ENCODE data around the gene MAFB.
A peak's percentile ranks its signal among the peaks of the same experiment; 100 is the strongest.
"Not testable (repeated sequence)": the region's sequence is repeated elsewhere in the genome, so short reads cannot be mapped to it uniquely, and the experiment has no call there.

Gene MAFB
- long read RNA-seq, donor 1, transcript MAFB-201 (1 exons, 3,393 nt), result major isoform, 163 of 163 reads
- long read RNA-seq, donor 1, partial matches to known transcripts, result 0 of 163 reads
- long read RNA-seq, donor 1, other reads (novel, unspliced or antisense), result 0 of 163 reads
- long read RNA-seq, donor 2, transcript MAFB-201 (1 exons, 3,393 nt), result major isoform, 97 of 97 reads
- long read RNA-seq, donor 2, partial matches to known transcripts, result 0 of 97 reads
- long read RNA-seq, donor 2, other reads (novel, unspliced or antisense), result 0 of 97 reads
- long read RNA-seq, donor 3, transcript MAFB-201 (1 exons, 3,393 nt), result major isoform, 65 of 65 reads
- long read RNA-seq, donor 3, partial matches to known transcripts, result 0 of 65 reads
- long read RNA-seq, donor 3, other reads (novel, unspliced or antisense), result 0 of 65 reads
- long read RNA-seq, donor 4, transcript MAFB-201 (1 exons, 3,393 nt), result major isoform, 199 of 199 reads
- long read RNA-seq, donor 4, partial matches to known transcripts, result 0 of 199 reads
- long read RNA-seq, donor 4, other reads (novel, unspliced or antisense), result 0 of 199 reads
- long read RNA-seq, donor 5, transcript MAFB-201 (1 exons, 3,393 nt), result major isoform, 127 of 127 reads
- long read RNA-seq, donor 5, partial matches to known transcripts, result 0 of 127 reads
- long read RNA-seq, donor 5, other reads (novel, unspliced or antisense), result 0 of 127 reads
- long read RNA-seq, donor 6, transcript MAFB-201 (1 exons, 3,393 nt), result major isoform, 226 of 226 reads
- long read RNA-seq, donor 6, partial matches to known transcripts, result 0 of 226 reads
- long read RNA-seq, donor 6, other reads (novel, unspliced or antisense), result 0 of 226 reads
- long read RNA-seq, donor 7, transcript MAFB-201 (1 exons, 3,393 nt), result major isoform, 356 of 356 reads
- long read RNA-seq, donor 7, partial matches to known transcripts, result 0 of 356 reads
- long read RNA-seq, donor 7, other reads (novel, unspliced or antisense), result 0 of 356 reads
- long read RNA-seq, donor 8, transcript MAFB-201 (1 exons, 3,393 nt), result major isoform, 127 of 127 reads
- long read RNA-seq, donor 8, partial matches to known transcripts, result 0 of 127 reads
- long read RNA-seq, donor 8, other reads (novel, unspliced or antisense), result 0 of 127 reads

DNA sequence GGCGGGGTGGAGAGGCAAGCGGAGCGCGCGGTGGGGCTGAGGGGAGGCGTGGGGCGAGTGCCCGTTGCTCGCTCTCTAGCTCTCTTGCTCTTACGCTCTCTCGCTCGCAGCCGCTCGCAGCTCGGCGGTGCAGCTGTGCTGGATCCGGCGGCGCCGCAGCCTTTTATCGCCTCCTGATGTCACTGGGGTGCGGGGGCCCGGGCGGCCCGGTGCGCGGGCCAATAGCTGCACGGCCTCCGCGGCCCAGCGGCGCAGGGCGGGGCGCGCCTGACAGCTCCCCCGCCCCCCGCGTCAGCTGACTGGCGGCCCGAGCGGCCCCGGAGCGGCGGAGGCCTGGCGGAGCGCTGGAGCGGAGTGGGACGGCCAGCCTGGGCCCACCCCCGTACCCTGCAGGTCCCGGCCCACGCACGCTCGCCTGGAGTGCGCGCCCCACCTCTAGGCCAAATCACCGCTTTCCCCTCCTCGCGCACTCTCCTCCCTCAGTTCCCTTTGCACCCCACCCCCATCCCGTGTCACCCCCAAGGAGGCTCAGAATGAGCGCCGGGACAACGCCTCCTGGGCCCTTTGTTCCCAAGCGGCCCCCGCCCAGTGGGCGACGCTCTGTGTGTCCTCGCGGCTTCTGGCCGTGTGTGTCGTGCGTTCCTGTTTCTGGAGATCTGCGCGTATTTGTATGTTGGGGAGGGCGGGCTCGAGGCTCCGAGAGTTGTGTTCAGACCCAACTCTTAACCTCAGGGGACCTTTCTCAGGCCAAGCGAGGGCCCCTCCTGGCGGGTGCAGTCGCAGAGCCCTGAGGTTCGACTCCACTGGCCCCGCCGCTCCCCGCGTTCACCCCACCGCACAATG, at the start of gene MAFB:
Gene MAFB (minus strand): TSS at position 137 of the 843 bp plus-strand sequence. CDS start 386 bp downstream, outside the sequence.
- DNase-seq, result peak; percentile 98

DNA sequence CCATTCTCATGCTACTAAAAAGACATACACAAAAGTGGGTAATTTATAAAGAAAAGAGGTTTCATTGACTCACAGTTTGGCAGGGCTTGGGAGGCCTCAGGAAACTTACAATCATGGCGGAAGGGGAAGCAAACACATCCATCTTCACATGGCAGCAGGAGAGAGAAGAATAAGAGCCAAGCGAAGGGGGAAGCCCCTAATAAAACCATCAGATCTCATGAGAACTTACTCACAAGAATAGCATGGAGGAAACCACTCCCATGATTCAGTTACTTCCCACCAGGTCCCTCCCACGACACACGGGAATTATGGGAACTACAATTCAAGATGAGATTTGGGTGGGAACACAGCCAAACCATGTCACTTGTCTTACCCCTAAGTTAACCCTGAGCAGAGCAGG, 47.4 kb upstream of the MAFB start:
- not testable (repeated sequence) for DNase-seq

DNA sequence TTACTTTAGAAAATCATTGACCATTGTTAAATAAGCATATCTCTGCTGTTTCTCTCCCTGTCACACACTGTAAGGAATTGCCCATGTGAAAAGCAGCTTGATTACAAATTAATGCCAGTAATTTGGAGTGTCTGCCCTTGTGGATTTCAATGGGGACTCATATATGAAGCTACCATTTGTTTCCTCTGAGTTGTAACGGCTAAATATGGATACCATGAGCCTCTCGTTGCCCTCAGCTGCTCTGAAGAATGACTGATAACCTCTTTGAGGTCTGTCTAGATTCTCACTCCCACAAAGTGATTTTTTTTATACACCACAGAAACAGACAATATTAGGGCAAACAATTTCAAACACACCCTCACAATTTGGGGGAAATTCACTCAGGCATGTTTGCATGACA, 40.0 kb upstream of the MAFB start:
- DNase-seq, result no peak

DNA sequence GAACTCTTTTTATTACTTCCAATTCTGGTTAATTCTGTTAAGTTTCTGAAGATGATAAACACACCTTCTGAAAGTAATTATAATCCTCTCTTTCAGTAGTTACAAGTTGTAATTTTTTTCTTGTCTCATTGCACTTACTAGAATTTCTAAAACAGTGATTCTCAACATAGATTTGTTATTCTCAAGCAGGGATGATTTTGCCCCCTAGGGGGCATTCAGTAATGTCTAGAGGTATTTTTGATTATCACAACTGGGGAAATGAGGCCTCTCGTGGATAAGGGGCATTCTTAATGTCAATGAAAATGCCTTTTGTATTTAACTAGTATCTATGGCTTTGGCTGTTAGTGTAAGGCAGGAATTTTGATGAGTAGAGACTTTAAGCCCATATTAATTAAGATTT, 39.4 kb upstream of the MAFB start:
- DNase-seq, result no peak

DNA sequence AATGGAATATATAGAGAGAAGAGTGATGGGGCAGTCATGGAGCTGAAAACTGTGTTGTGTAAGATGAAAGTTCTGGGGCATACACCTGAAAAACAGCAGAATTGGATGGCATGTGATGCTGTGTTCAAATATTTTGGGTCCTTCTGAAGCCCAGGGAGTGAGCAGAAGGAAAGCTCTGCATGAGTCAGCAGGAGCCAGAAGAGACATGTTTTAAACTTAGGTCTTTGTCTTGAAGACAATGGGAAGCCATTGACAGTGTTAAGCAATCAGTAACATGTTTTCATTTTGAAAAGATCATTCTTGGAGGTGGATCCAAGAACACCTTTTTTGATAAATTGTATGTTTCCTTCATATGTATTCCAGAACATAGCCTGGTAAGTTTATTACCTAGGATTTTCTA, 38.9 kb upstream of the MAFB start:
- no peak for DNase-seq

DNA sequence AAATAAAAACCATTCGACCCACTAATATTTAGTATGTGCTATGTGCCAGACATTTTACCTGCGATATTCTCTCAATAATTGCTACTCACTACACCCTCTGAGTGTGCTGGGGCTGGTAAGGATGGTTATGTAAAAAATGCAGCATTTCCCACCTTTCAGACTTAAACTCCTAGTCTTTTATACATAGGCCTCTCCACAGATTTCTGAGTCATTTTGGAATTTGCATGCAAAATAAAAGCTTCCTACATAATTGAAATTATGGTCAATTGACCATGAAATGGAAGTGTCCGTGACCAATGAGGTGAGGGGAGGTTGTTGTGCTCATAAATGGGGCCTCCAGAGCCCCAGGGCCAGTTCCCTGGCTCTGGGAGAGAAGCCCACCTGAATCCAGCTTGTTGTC, 37.7 kb upstream of the MAFB start:
- DNase-seq, result no peak

DNA sequence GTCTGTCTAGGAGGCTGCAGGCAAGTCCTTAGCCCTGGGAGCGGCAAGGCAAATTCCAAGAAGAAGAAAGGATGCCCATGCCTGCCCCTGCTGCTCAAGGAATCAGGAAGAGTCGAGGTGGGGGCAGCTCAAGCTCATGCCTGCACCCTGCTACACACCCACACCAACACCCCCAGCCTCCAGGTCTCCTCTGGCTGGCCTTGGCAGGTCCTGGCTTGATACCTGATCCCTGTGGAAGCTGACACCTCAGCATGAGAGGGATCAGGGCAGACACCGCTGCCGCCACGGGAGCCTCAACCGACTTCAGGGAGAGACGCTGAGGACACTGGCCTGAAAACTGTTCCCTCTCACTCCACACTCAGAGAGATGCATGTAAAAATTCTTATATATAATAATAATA, 35.5 kb upstream of the MAFB start:
- no peak for DNase-seq

DNA sequence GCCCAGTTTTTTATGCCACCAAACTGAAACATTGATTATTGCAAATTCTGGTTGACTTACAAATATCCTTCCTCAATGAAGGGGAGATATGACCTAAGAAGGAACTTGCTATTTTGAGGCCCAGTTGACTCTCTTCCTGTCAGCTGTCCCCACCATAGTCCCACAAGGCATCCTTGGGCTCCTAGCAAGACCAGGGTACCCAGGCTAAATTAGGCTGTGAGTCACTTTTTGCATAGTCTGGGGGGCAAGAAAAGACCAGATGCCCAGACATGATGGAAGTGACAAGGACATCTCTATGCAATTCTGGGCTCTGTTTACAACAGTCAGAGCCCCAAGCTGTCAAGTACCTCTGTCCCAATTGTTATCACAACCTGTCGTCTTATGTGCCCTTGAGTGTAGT, 31.8 kb upstream of the MAFB start:
- DNase-seq, result no peak

DNA sequence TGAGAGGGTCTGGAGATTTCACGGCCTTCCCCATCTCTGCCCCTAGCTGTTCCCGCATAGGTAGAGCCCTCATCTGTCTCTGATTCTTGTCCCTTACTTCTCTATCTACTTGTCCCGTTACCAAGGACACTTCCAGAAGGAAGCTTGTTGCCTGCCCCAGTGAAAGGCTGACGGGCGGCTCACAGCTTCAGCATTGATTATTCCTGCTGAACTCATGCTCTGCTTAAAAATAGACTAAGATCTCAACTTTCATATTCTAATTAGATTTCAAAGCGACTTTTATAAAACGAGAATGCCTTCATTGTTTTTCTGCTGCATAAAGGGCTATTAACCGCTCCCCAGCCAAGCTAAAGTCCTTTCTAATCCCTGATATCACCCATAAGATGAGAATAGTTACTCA, 31.1 kb upstream of the MAFB start:
- DNase-seq, result no peak

DNA sequence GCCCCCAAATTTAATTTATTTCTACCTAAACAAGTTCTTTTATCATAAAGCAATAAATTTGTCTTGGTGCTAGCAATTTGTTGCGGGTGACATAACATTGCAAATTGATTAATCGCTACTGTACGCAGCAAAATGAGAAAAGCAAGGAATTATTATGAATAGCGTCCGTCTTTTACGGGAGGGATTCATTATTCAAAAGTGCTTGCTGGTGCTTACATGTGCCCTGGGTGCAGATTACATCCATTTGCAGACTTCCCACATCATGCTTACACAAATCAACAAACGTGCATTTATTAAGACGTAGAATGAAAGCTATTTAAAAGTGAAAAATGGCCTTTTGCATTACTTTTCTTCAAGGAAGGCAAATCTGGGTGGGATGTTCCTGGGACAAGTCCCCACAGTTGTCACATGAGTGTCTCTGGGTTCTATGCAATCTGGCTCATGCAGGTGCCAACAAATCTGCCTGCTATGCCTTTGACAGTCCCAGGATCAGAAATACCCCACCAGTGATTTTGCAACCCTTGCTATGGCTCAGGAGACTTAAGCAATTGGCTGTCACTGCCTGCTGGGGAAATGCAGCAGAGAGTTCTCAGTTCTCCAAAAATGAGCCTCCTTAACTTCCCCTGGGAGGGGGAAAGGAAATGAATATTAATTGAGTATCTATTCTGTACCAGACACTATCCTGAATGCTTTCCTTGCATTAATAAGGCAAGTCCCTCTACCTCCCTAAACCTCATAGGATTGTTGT, 30.1 kb upstream of the MAFB start:
- DNase-seq, result no peak

DNA sequence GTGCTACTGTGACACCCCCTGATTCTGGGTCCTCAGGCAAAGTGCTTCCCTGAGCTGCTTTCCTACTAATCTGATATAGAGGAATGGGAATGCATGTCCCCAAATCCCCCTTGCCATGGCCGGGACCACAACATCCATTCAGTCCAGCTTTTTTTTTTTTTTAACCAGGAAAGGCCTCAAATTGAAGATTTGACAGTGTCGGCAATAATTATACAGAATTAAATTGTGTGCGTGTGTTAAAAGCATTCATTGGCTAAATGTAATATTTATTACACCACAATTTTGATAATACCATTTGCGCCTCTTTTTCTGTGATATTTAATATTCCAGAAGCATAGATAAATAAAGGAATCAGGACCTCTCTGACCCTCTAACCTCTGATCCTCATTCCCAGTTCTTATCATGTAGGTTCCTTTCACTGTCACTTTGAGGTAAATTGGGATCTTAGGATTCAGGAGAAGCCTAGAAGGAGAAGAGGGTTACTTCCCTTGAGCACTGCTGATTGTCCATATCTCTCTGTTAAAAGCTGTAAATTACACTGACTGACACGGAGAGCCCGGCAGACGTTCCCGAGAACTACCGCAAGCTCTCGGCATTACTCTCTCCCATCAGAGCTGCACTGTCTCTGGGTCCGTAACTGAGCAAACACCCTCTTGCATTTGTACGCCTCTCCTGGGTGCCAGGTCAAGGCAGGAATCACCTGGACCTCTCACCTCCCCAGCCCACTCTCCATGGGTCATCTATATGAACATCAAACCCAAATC, 29.4 kb upstream of the MAFB start:
- DNase-seq, result no peak

DNA sequence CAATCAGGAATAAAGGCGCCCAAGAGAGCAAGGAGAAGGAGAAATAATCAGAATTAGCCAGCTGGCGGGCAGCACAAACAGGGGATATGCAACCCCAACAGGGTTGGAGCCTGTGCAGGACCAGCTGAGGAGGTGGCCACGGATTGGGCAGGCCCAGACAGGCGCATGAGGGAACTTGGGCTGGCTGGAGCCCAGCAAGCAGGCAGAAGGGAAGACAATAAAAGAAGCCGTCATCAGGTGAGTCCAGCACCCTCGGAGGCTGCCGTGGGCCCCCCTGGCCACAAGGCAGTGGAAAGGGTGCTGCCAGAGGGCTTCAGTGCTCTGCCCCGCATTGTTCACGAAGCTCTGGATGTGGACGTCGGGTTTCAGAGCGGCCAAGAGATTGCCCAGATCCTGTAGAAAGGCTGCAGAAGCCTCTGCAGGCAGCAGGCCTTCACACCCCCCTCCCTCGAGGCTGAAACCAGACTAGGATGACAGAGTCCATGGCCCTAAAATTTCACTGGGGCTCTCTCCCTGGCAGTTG, 28.4 kb upstream of the MAFB start:
- DNase-seq, result no peak

DNA sequence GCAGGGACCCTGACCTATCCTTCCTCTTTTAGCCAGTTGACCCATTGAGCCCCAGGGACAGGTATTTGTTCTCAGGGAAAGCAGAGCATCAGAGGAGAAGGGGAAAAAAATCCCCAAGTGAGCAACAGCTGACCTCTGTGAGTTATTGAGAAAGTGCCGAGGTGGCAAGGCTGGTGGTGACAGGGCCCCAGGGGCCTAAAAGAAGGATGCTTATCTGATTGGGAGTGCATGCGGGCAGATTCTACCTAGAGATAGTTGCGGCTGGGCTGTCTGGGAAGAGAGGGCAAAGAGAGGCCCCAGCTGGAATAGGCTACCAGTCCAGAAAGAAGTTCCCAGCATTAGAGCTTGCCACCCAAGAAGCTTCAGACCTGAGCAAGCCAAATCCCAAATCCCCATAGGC, 26.5 kb upstream of the MAFB start:
- DNase-seq, result no peak

DNA sequence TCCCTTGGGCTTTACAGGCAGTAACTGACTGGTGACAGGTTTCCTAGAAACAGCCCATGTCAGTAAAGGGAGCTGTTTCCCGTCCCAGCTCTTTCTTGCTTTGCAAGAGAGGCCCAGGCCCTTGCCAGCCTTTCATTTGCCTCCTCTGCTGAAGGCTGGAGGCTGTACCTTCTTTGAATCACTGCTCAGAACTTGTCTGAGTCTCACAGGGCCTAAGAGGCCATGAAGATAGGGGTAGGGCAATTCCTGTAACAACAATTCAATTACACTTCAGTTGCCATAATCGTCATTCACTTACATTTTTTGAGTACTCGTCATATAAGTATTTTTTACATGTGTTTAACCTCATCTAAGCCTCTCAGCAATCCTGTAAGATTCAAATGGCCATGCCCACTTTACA, 25.9 kb upstream of the MAFB start:
- no peak for DNase-seq

DNA sequence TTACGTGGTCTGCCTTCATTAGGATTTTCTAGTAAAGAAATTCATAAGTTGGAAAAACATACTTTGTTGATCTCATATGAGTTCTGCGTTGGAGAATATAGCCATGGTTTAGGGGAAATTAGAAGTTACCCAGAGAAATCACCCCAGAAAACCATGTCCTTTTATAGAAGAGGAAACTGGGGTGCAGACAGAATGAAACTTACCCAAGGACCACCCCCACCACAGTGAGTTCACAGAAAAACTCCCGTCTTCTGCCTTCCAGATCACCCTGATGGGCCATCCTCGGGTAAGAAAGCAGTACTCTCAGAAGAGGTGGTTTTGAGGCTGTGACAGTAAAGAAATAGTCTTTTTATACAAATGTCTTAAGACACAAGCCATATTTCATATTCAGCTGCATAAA, 25.1 kb upstream of the MAFB start:
- DNase-seq, result no peak

DNA sequence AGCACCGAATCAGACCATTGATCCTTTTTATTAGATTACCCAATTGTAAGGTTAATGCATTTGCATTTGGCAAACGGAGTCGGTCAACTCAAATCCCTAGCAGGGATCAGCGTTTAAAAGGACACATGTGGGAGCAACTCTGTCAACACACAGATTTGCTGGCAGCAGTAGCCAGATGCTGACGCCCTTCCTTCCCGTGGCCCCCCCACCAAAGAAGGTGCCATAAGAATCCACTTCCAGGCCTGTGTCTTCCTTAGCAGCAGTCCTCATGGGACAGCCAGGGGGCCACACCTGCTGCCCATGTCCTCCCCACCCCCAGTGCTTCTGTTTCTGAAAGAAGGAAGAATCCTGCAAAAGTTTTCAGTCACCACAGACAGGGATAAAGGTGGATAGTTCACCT, 24.5 kb upstream of the MAFB start:
- DNase-seq, result no peak

DNA sequence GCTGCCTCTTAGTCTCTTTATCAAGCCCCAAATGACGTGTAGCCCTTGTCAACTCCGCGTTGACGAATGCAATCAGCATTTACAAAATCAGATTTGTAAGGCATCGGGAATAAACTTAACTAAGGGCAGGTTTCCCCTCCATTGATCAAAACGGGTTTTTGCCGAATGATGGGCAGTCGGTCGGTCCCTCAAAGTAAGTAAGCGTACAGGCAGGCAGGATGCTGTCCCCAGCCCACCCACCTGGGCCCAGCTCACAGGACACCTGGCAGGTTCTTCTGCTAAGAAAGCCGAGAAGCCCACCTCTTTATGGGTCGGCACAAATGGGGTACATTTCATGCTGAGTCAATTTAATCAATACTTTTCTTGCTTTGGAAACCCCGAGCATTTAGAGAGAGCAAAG, 22.0 kb upstream of the MAFB start:
- DNase-seq, result no peak

DNA sequence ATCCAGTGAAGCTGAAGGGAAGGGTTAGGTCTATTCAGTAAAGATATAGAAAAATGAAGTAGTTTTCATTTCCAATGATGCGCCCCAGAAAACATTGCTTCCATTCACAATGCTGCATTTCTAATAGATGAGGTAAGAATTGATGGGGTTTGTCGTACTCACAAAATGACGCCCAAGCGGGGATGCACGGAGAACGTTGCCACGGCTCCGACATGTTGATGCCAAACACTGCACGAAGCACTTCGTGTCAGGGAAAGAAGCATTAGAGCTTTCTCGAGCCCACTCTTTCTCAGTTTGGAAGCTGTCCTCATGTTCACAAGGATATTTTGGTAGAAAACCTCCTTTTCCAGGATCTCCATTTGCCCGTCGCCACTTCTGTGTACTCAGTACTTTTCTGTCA, 21.6 kb upstream of the MAFB start:
- DNase-seq, result no peak

DNA sequence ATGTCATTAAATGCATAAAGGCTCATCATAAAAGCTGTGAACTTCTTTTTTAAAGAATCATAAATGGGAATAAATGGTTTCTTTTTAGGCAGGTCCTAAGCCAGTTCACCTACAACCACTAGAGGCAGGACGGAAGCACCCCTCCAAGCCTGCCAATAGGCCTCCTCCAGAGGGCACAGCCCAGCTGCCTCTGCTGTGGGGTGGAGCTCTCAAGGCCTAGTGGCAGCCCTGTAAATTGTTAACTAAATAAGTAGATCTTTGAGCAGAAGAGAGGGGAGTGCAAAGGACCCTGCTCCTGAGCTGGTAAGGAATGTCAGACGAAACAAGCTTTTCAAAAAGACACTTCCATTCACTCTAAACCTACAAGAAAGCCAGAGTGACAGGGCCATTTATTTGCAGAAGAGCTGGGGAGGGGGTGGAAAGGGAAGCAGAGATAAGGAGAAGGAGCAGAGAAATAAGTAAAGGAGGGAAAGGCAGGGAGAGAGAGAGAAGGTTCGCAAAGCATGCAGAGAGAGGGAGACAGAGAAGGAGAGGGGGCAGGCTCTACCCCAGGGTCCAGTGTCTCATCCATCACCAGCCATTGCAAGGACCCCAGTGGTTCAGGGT, 18.0 kb upstream of the MAFB start:
- peak; percentile 42 for DNase-seq

DNA sequence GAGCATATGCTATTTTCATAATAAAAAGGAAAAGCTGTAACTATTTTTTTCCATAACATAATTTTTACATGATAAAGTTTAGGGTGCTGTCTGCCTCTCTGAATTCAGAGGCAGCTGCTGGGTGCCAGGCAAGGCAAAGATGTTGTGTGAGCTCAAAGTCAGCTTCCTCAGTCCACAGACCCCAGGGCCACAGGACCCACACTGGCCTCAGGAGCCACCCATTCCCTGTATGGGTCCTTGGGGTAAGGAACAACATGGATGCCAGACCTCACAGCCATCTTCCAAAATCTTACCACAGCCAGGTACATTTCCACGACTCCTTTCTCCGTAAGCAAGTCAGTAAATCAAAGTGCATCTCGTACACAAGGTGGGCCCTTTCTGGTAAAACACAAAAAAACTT, 16.4 kb upstream of the MAFB start:
- no peak for DNase-seq
